WTC11 (cell line): ENCODE data around the gene IL23R.

Experiments used
- NFE2L1 ChIP-seq: sonication (generic); formaldehyde crosslinking; IDR thresholded peaks from 2 replicates; pipeline ENCODE4 v1.8.1; 2023; ENCODE audit warnings: missing genetic modification reagents
- ZNF138 ChIP-seq: sonication (generic); formaldehyde crosslinking; conservative IDR thresholded peaks from 2 replicates; pipeline ENCODE4 v1.8.1; 2022; ENCODE audit warnings: mild to moderate bottlenecking, moderate library complexity, missing genetic modification reagents
- TF ChIP-seq, protein P1 (sequence below): sonication (generic); formaldehyde crosslinking; IDR thresholded peaks from 2 replicates; pipeline ENCODE4 v1.8.0; 2022; ENCODE audit warnings: mild to moderate bottlenecking, missing genetic modification reagents
- TF ChIP-seq, protein P2 (sequence below): fragments of 200-600 bp; IDR thresholded peaks from 2 replicates; pipeline ENCODE4 v1.8.0; 2022; ENCODE audit warnings: antibody characterized with exemption
- TF ChIP-seq, protein P3 (sequence below): sonication (generic); formaldehyde crosslinking; IDR thresholded peaks from 2 replicates; pipeline ENCODE4 v1.8.0; 2022; ENCODE audit warnings: mild to moderate bottlenecking, missing genetic modification reagents

DNA sequence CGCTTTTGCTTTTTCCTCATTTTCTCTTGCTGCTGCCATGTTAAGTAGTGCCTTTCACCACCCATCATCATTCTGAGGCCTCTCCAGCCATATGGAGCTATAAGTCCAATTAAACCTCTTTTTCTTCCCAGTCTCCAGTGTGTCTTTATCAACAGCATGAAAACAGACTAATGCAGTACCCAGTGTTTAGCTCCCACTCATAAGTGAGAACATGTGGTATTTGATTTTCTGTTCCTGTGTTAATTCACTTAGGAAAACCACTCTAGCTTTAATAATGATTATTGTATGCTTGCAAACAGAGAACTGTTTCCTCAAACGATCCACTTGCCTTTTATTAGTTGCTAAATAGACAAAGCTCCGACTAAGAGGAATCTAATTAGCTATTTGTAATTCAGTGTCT lies 43.3 kb downstream of the IL23R start:
- TF ChIP-seq, protein P1, sequence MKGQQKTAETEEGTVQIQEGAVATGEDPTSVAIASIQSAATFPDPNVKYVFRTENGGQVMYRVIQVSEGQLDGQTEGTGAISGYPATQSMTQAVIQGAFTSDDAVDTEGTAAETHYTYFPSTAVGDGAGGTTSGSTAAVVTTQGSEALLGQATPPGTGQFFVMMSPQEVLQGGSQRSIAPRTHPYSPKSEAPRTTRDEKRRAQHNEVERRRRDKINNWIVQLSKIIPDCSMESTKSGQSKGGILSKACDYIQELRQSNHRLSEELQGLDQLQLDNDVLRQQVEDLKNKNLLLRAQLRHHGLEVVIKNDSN = no peak
- TF ChIP-seq NFE2L1 (CRISPR knock-in tag) (no peak), ZNF138 (CRISPR knock-in tag) (no peak)
- TF ChIP-seq, protein P2, sequence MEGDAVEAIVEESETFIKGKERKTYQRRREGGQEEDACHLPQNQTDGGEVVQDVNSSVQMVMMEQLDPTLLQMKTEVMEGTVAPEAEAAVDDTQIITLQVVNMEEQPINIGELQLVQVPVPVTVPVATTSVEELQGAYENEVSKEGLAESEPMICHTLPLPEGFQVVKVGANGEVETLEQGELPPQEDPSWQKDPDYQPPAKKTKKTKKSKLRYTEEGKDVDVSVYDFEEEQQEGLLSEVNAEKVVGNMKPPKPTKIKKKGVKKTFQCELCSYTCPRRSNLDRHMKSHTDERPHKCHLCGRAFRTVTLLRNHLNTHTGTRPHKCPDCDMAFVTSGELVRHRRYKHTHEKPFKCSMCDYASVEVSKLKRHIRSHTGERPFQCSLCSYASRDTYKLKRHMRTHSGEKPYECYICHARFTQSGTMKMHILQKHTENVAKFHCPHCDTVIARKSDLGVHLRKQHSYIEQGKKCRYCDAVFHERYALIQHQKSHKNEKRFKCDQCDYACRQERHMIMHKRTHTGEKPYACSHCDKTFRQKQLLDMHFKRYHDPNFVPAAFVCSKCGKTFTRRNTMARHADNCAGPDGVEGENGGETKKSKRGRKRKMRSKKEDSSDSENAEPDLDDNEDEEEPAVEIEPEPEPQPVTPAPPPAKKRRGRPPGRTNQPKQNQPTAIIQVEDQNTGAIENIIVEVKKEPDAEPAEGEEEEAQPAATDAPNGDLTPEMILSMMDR = no peak
- TF ChIP-seq, protein P3, sequence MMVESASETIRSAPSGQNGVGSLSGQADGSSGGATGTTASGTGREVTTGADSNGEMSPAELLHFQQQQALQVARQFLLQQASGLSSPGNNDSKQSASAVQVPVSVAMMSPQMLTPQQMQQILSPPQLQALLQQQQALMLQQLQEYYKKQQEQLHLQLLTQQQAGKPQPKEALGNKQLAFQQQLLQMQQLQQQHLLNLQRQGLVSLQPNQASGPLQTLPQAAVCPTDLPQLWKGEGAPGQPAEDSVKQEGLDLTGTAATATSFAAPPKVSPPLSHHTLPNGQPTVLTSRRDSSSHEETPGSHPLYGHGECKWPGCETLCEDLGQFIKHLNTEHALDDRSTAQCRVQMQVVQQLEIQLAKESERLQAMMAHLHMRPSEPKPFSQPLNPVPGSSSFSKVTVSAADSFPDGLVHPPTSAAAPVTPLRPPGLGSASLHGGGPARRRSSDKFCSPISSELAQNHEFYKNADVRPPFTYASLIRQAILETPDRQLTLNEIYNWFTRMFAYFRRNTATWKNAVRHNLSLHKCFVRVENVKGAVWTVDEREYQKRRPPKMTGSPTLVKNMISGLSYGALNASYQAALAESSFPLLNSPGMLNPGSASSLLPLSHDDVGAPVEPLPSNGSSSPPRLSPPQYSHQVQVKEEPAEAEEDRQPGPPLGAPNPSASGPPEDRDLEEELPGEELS (CRISPR knock-in tag) = no peak
